H9 (cell line): ENCODE results near the gene ANTKMT. TPM values are rescaled to one million over a fixed set of nuclear protein-coding genes. Genes with fewer than 3 reads are reported as not detected.

Source experiments
- DNase-seq: peaks from one replicate; pipeline ENCODE4 v3.0.0-alpha.2; 2017
- H2AFZ ChIP-seq: one replicate; pipeline ENCODE4 v1.6.1; 2013; ENCODE audit warnings: mild to moderate bottlenecking, low read length, control low read depth, moderate library complexity
- H2AK5ac ChIP-seq: 2 replicates; pipeline ENCODE4 v1.6.1; 2013; ENCODE audit warnings: low read length, control low read depth, mixed read lengths; ENCODE audit not compliant: insufficient read length
- H2BK120ac ChIP-seq: one replicate; pipeline ENCODE4 v1.6.1; 2013; ENCODE audit warnings: low read depth, mild to moderate bottlenecking, low read length, control low read depth, inconsistent platforms; ENCODE audit not compliant: poor library complexity, severe bottlenecking
- H2BK12ac ChIP-seq: 2 replicates; pipeline ENCODE4 v1.6.1; 2013; ENCODE audit warnings: low read length, control low read depth, mixed read lengths, low read depth; ENCODE audit not compliant: insufficient read length
- H2BK15ac ChIP-seq: 2 replicates; pipeline ENCODE4 v1.6.1; 2013; ENCODE audit warnings: low read depth, low read length, control low read depth
- H2BK20ac ChIP-seq: one replicate; pipeline ENCODE4 v1.6.1; 2013; ENCODE audit warnings: low read depth, mild to moderate bottlenecking, low read length, control low read depth, inconsistent platforms; ENCODE audit not compliant: poor library complexity, severe bottlenecking
- H2BK5ac ChIP-seq: 2 replicates; pipeline ENCODE4 v1.6.1; 2013; ENCODE audit warnings: low read length, control low read depth, mixed read lengths; ENCODE audit not compliant: insufficient read length
- H3K14ac ChIP-seq: 2 replicates; pipeline ENCODE4 v1.6.1; 2013; ENCODE audit warnings: low read length, control low read depth; ENCODE audit not compliant: insufficient read depth
- H3K18ac ChIP-seq: 2 replicates; pipeline ENCODE4 v1.6.1; 2013; ENCODE audit warnings: low read depth, mild to moderate bottlenecking, mixed read lengths, low read length, control low read depth; ENCODE audit not compliant: insufficient read length
- H3K23ac ChIP-seq: 2 replicates; pipeline ENCODE4 v1.6.1; 2013; ENCODE audit warnings: low read length, control low read depth, mixed read lengths, low read depth; ENCODE audit not compliant: insufficient read length
- H3K23me2 ChIP-seq: 2 replicates; pipeline ENCODE4 v1.6.1; 2013; ENCODE audit warnings: low read depth, mild to moderate bottlenecking, mixed read lengths, low read length, control low read depth; ENCODE audit not compliant: insufficient read length, poor library complexity, severe bottlenecking
- H3K27ac ChIP-seq: 2 replicates; pipeline ENCODE4 v1.5.1; 2013; ENCODE audit warnings: low read length, control low read depth, mixed read lengths, low read depth; ENCODE audit not compliant: insufficient read length
- H3K27me3 ChIP-seq: 2 replicates; pipeline ENCODE4 v1.6.1; 2013; ENCODE audit warnings: low read length, control low read depth, inconsistent platforms; ENCODE audit not compliant: insufficient read depth
- H3K4ac ChIP-seq: 2 replicates; pipeline ENCODE4 v1.6.1; 2013; ENCODE audit warnings: low read depth, mild to moderate bottlenecking, control low read depth, inconsistent platforms, low read length, moderate library complexity
- H3K4me1 ChIP-seq: 2 replicates; pipeline ENCODE4 v1.6.1; 2013; ENCODE audit warnings: low read length, control low read depth, inconsistent platforms; ENCODE audit not compliant: insufficient read depth
- H3K4me2 ChIP-seq: 2 replicates; pipeline ENCODE4 v1.6.1; 2013; ENCODE audit warnings: low read length, control low read depth, mixed read lengths; ENCODE audit not compliant: insufficient read length, insufficient read depth
- H3K56ac ChIP-seq: 2 replicates; pipeline ENCODE4 v1.6.1; 2013; ENCODE audit warnings: low read depth, mild to moderate bottlenecking, mixed read lengths, low read length, control low read depth; ENCODE audit not compliant: insufficient read length
- H3K79me1 ChIP-seq: 2 replicates; pipeline ENCODE4 v1.6.1; 2013; ENCODE audit warnings: low read depth, mild to moderate bottlenecking, moderate library complexity, low read length, control low read depth, inconsistent platforms; ENCODE audit not compliant: insufficient read depth, poor library complexity, severe bottlenecking
- H3K79me2 ChIP-seq: 2 replicates; pipeline ENCODE4 v1.6.1; 2013; ENCODE audit warnings: low read length, control low read depth, inconsistent platforms; ENCODE audit not compliant: insufficient read depth
- H3K9ac ChIP-seq: 2 replicates; pipeline ENCODE4 v1.6.1; 2013; ENCODE audit warnings: low read length, control low read depth, mixed read lengths; ENCODE audit not compliant: insufficient read length; ENCODE audit errors: extremely low read depth
- H3K9me3 ChIP-seq: one replicate; pipeline ENCODE4 v1.6.1; 2013; ENCODE audit warnings: low read depth, low read length, inconsistent platforms; ENCODE audit not compliant: control insufficient read depth
- H3T11ph ChIP-seq: one replicate; pipeline ENCODE4 v1.6.1; 2013; ENCODE audit warnings: mild to moderate bottlenecking, low read length, control low read depth, inconsistent platforms
- H4K20me1 ChIP-seq: one replicate; pipeline ENCODE4 v1.6.1; 2013; ENCODE audit not compliant: control insufficient read depth, insufficient read length, insufficient read depth
- H4K5ac ChIP-seq: 2 replicates; pipeline ENCODE4 v1.6.1; 2013; ENCODE audit warnings: low read depth, mild to moderate bottlenecking, mixed read lengths, low read length, control low read depth; ENCODE audit not compliant: insufficient read length
- H4K8ac ChIP-seq: replicated peaks from 2 replicates; pipeline ENCODE4 v1.6.1; 2013; ENCODE audit warnings: low read length, control low read depth, mixed read lengths, low read depth; ENCODE audit not compliant: insufficient read length
- H4K91ac ChIP-seq: 2 replicates; pipeline ENCODE4 v1.6.1; 2013; ENCODE audit warnings: low read depth, mild to moderate bottlenecking, moderate library complexity, mixed read lengths, low read length, control low read depth; ENCODE audit not compliant: insufficient read length
- H3K27ac Mint-ChIP-seq, 3 experiments: 2 replicates in 2 of 3; 3 replicates in 1 of 3; pipeline ENCODE4 v1.8.0; 2020 to 2021; ENCODE audit warnings: mixed read lengths in 3 of 3, mild to moderate bottlenecking in 1 of 3, moderate library complexity in 1 of 3
- H3K27me3 Mint-ChIP-seq: 2 replicates; pipeline ENCODE4 v1.8.0; 2021; ENCODE audit warnings: low read depth, mild to moderate bottlenecking, moderate library complexity, mixed read lengths
- H3K36me3 Mint-ChIP-seq, 3 experiments: 2 replicates in 2 of 3; 3 replicates in 1 of 3; pipeline ENCODE4 v1.8.0; 2020 to 2021; ENCODE audit warnings: low read depth in 3 of 3, mixed read lengths in 3 of 3; ENCODE audit not compliant: insufficient read depth in 1 of 3
- H3K4me1 Mint-ChIP-seq, 2 experiments: 2 replicates each; pipeline ENCODE4 v1.8.0; 2020; ENCODE audit warnings: mixed read lengths in 2 of 2
- H3K4me3 Mint-ChIP-seq, 2 experiments: 2 replicates in 1 of 2; 3 replicates in 1 of 2; pipeline ENCODE4 v1.8.0; 2020 to 2021; ENCODE audit warnings: mild to moderate bottlenecking in 2 of 2, mixed read lengths in 2 of 2, moderate library complexity in 1 of 2
- H3K9me3 Mint-ChIP-seq, 2 experiments: 2 replicates in 1 of 2; 3 replicates in 1 of 2; pipeline ENCODE4 v1.8.0; 2020; ENCODE audit warnings: mild to moderate bottlenecking in 2 of 2, mixed read lengths in 2 of 2, moderate library complexity in 1 of 2
- WGBS: extraction: QIAGEN DNeasy Blood & Tissue Kit; methylation state at CpG from one replicate; pipeline ENCODE4 v1.1.7; 2013; ENCODE audit warnings: missing lambda C conversion rate, low lambda C conversion rate, mixed read lengths; ENCODE audit not compliant: insufficient read length; ENCODE audit errors: extremely low coverage; 5-methylcytosine and 5-hydroxymethylcytosine counted together
- total RNA-seq: library from RNA; stranded (reverse); gene quantifications from 2 replicates; pipeline ENCODE4 v1.2.1, GENCODE V29; 2021
- TF ChIP-seq, protein P1 (sequence below): fragments of 200-600 bp; sonication (generic); conservative IDR thresholded peaks from 3 replicates; pipeline ENCODE4 v1.8.0; 2021; ENCODE audit warnings: antibody characterized with exemption, mild to moderate bottlenecking

Gene ANTKMT
- total RNA-seq, 1 experiment from 2014 or later: 31.5 TPM

DNA sequence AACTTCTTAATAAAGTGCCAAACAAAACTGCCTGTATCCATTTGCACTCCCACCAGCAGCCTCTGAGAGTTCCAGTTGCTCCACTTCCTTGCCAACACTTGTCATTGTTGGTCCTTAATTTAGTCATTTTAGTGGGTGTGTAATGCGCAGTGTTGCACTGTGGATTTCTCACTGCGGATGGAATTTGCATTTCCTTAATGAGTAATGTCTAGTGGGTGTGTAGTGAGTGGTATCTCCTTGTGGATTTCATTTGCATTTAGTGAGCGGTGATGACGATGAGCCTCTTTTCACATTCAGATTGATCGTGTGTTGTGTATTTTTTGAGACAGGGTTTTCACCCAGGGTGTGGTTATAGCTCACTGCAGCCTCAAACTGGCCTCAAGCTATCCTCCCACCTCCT is 35.5 kb downstream of the ANTKMT start:
- Mint-ChIP-seq H3K4me3 (no peak overlapping the region), H3K4me1 (peaks cover 18 to 26% of the 10 kb centered on the region in 2 experiments), H3K36me3 (no peaks in the 10 kb centered on the region), H3K27me3 (peaks cover 38% of the 10 kb centered on the region), H3K9me3 (no peaks in the 10 kb centered on the region; a peak in 1 of 5 replicates), H3K27ac (no peak overlapping the region)
- Histone ChIP-seq H3K79me1 (no peaks in the 10 kb centered on the region), H4K91ac (no peak overlapping the region), H4K8ac (no peak overlapping the region), H3K14ac (no peak overlapping the region), H3K4me1 (no peaks in the 10 kb centered on the region), H2BK120ac (no peak overlapping the region), H3K56ac (no peak overlapping the region), H2BK20ac (no peak overlapping the region), H2BK5ac (no peak overlapping the region), H4K5ac (no peak overlapping the region), H3K27me3 (no peaks in the 10 kb centered on the region), H3K9ac (no peak overlapping the region), H3K23ac (no peak overlapping the region), H2AK5ac (no peak overlapping the region), H3K79me2 (no peaks in the 10 kb centered on the region), H3K18ac (no peak overlapping the region), H2AFZ (no peak overlapping the region), H3T11ph (no peak overlapping the region), H4K20me1 (no peaks in the 10 kb centered on the region), H2BK12ac (no peak overlapping the region), H3K4ac (no peak overlapping the region), H2BK15ac (no peak overlapping the region), H3K23me2 (no peaks in the 10 kb centered on the region), H3K9me3 (no peaks in the 10 kb centered on the region), H3K4me2 (no peak overlapping the region), H3K27ac (no peak overlapping the region)
- no peak for DNase-seq
- WGBS: no CpG with 5 or more reads among the region's 5 CpGs
- TF ChIP-seq, protein P1, sequence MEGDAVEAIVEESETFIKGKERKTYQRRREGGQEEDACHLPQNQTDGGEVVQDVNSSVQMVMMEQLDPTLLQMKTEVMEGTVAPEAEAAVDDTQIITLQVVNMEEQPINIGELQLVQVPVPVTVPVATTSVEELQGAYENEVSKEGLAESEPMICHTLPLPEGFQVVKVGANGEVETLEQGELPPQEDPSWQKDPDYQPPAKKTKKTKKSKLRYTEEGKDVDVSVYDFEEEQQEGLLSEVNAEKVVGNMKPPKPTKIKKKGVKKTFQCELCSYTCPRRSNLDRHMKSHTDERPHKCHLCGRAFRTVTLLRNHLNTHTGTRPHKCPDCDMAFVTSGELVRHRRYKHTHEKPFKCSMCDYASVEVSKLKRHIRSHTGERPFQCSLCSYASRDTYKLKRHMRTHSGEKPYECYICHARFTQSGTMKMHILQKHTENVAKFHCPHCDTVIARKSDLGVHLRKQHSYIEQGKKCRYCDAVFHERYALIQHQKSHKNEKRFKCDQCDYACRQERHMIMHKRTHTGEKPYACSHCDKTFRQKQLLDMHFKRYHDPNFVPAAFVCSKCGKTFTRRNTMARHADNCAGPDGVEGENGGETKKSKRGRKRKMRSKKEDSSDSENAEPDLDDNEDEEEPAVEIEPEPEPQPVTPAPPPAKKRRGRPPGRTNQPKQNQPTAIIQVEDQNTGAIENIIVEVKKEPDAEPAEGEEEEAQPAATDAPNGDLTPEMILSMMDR: no peak
